SK-N-SH (cell line): ENCODE results near the gene FHOD3. TPM values are rescaled to one million over a fixed set of nuclear protein-coding genes. Genes with fewer than 3 reads are reported as not detected.

Source experiments
- CTCF ChIA-PET: fragments of 300-600, 350-600 bp; formaldehyde crosslinking; extraction: SDS; loops from one replicate; lab custom pipeline; 2021; lab: Yijun Ruan, JAX
- POLR2A ChIA-PET: fragments of 350-600 bp; sonication (Branson Sonifier 250); formaldehyde crosslinking; extraction: SDS; loops from one replicate; lab custom pipeline; 2020; ENCODE audit warnings: antibody characterized with exemption, inconsistent platforms; lab: Yijun Ruan, JAX
- DNase-seq: peaks from one replicate; pipeline ENCODE4 v3.0.0; 2012
- H2AFZ ChIP-seq: fragments of 200-600 bp; sonication (generic); 2 replicates; pipeline ENCODE4 v1.8.1; 2016; ENCODE audit warnings: antibody characterized with exemption, mild to moderate bottlenecking, low read depth
- H3F3A ChIP-seq: fragments of 200-600 bp; sonication (generic); replicated peaks from 2 replicates; pipeline ENCODE3; 2016; ENCODE audit warnings: antibody characterized with exemption, mild to moderate bottlenecking; ENCODE audit not compliant: insufficient read depth
- H3K27ac ChIP-seq, 2 experiments: fragments of 200-500 bp in 1 of 2; fragments of 200-600 bp in 1 of 2; sonication (Bioruptor generic) in 1 of 2; sonication (generic), shearing (Covaris generic) in 1 of 2; 2 replicates each; pipeline versions ENCODE4 v1.5.1 to v1.6.1; 2014 to 2016; ENCODE audit warnings: low read depth in 2 of 2, inconsistent platforms in 1 of 2, low read length in 1 of 2, mild to moderate bottlenecking in 1 of 2, mixed read lengths in 1 of 2
- H3K27me3 ChIP-seq: fragments of 200-600 bp; sonication (generic), shearing (Covaris generic); 2 replicates; pipeline ENCODE4 v1.6.1; 2016; ENCODE audit warnings: mixed run types; ENCODE audit not compliant: insufficient read depth
- H3K36me3 ChIP-seq, 2 experiments: fragments of 200-500 bp in 1 of 2; fragments of 200-600 bp in 1 of 2; sonication (Bioruptor generic) in 1 of 2; sonication (generic) in 1 of 2; replicated peaks in 1 of 2; 2 replicates each; pipeline versions ENCODE3 to v1.5.1; 2014 to 2016; ENCODE audit warnings: low read length in 1 of 2, mild to moderate bottlenecking in 1 of 2; ENCODE audit not compliant: insufficient read depth in 2 of 2, control insufficient read depth in 1 of 2
- H3K4me1 ChIP-seq, 2 experiments: fragments of 200-500 bp in 1 of 2; fragments of 200-600 bp in 1 of 2; sonication (Bioruptor generic) in 1 of 2; sonication (generic), shearing (Covaris generic) in 1 of 2; 2 replicates each; pipeline versions ENCODE4 v1.5.1 to v1.6.1; 2014 to 2016; ENCODE audit warnings: low read depth in 1 of 2, low read length in 1 of 2, mixed run types in 1 of 2; ENCODE audit not compliant: insufficient read depth in 2 of 2, control insufficient read depth in 1 of 2
- H3K4me2 ChIP-seq: fragments of 200-600 bp; sonication (generic), shearing (Covaris generic); 2 replicates; pipeline ENCODE4 v1.6.1; 2017; ENCODE audit warnings: mixed run types
- H3K4me3 ChIP-seq, 2 experiments: fragments of 200-500 bp in 1 of 2; fragments of 200-600 bp in 1 of 2; sonication (Bioruptor generic) in 1 of 2; sonication (generic), shearing (Covaris generic) in 1 of 2; 2 replicates each; pipeline versions ENCODE4 v1.5.1 to v1.8.1; 2014 to 2016; ENCODE audit warnings: low read depth in 2 of 2, inconsistent platforms in 1 of 2, low read length in 1 of 2, mild to moderate bottlenecking in 1 of 2, mixed read lengths in 1 of 2, moderate library complexity in 1 of 2
- H3K79me2 ChIP-seq: fragments of 200-600 bp; sonication (generic); 2 replicates; pipeline ENCODE4 v1.8.1; 2017; ENCODE audit warnings: mild to moderate bottlenecking; ENCODE audit not compliant: insufficient read depth
- H3K9ac ChIP-seq: fragments of 200-600 bp; sonication (generic); 2 replicates; pipeline ENCODE4 v1.6.1; 2017; ENCODE audit warnings: mixed run types
- H3K9me2 ChIP-seq: fragments of 200-600 bp; sonication (generic); 2 replicates; pipeline ENCODE4 v1.6.1; 2017; ENCODE audit warnings: mixed run types
- H3K9me3 ChIP-seq: fragments of 200-600 bp; sonication (generic); 2 replicates; pipeline ENCODE4 v1.6.1; 2017; ENCODE audit warnings: mixed run types, mild to moderate bottlenecking, moderate library complexity
- H4K20me1 ChIP-seq: fragments of 200-600 bp; sonication (generic); 2 replicates; pipeline ENCODE4 v1.6.1; 2017; ENCODE audit warnings: mild to moderate bottlenecking, mixed run types; ENCODE audit not compliant: insufficient read depth
- CHD2 ChIP-seq: fragments of 150-350 bp; IDR thresholded peaks from 2 replicates; pipeline ENCODE4 v1.6.1; 2018; ENCODE audit warnings: low read length; ENCODE audit not compliant: partially characterized antibody
- CTCF ChIP-seq: fragments of 200-600 bp; sonication (generic); IDR thresholded peaks from 2 replicates; pipeline ENCODE4 v1.6.1; 2017; ENCODE audit warnings: antibody characterized with exemption, mild to moderate bottlenecking, moderate library complexity
- ELF1 ChIP-seq: IDR thresholded peaks from 2 replicates; pipeline ENCODE4 v1.4.0; 2012
- EP300 ChIP-seq, 2 experiments: IDR thresholded peaks; 2 replicates each; pipeline versions ENCODE4 v1.4.0 to v1.6.1; 2012; ENCODE audit warnings: borderline replicate concordance in 1 of 2, low read depth in 1 of 2, low read length in 1 of 2
- EZH2phosphoT487 ChIP-seq: fragments of 200-600 bp; sonication (generic); IDR thresholded peaks from 2 replicates; pipeline ENCODE4 v1.6.1; 2017; ENCODE audit warnings: low read depth, mixed run types, mild to moderate bottlenecking, antibody characterized with exemption, moderate library complexity, borderline replicate concordance
- FOSL2 ChIP-seq: IDR thresholded peaks from 2 replicates; pipeline ENCODE4 v1.4.0; 2012; ENCODE audit warnings: low read depth, mild to moderate bottlenecking, moderate library complexity, borderline replicate concordance
- FOXJ3 ChIP-seq: sonication (generic); formaldehyde crosslinking; IDR thresholded peaks from 2 replicates; pipeline ENCODE4 v1.5.1; 2020; ENCODE audit warnings: mild to moderate bottlenecking, missing genetic modification reagents
- IRF3 ChIP-seq: fragments of 150-350 bp; IDR thresholded peaks from 2 replicates; pipeline ENCODE4 v1.6.1; 2016; ENCODE audit warnings: mild to moderate bottlenecking, low read depth, low read length
- MAX ChIP-seq: IDR thresholded peaks from 2 replicates; pipeline ENCODE4 v1.4.0; 2012; ENCODE audit warnings: low read depth
- MXI1 ChIP-seq: IDR thresholded peaks from 2 replicates; pipeline ENCODE4 v1.6.1; 2012; ENCODE audit warnings: mild to moderate bottlenecking, low read depth, low read length, improper control_type of control experiment
- NRF1 ChIP-seq: IDR thresholded peaks from 2 replicates; pipeline ENCODE4 v1.6.1; 2012; ENCODE audit warnings: low read depth, mild to moderate bottlenecking, low read length
- PBX3 ChIP-seq: IDR thresholded peaks from 2 replicates; pipeline ENCODE4; 2012
- RAD21 ChIP-seq: IDR thresholded peaks from 2 replicates; pipeline ENCODE4 v1.6.1; 2012; ENCODE audit warnings: mild to moderate bottlenecking, low read length
- SIN3A ChIP-seq: IDR thresholded peaks from 2 replicates; pipeline ENCODE4 v1.6.1; 2012; ENCODE audit warnings: low read depth, mild to moderate bottlenecking, low read length, moderate library complexity, borderline replicate concordance
- TAF1 ChIP-seq: IDR thresholded peaks from 2 replicates; pipeline ENCODE4 v1.6.1; 2012; ENCODE audit warnings: low read depth, mild to moderate bottlenecking, low read length, moderate library complexity, borderline replicate concordance
- TCF12 ChIP-seq: IDR thresholded peaks from 2 replicates; pipeline ENCODE4 v1.4.0; 2012
- TEAD4 ChIP-seq: IDR thresholded peaks from 2 replicates; pipeline ENCODE4 v1.4.0; 2012; ENCODE audit warnings: mild to moderate bottlenecking, borderline replicate concordance; ENCODE audit not compliant: insufficient read depth
- YY1 ChIP-seq: IDR thresholded peaks from 2 replicates; pipeline ENCODE4 v1.4.0; 2012; ENCODE audit warnings: low read depth, mild to moderate bottlenecking
- WGBS: methylation state at CpG from one replicate; pipeline ENCODE4 v1.1.6; 2017; ENCODE audit warnings: low lambda C conversion rate; 5-methylcytosine and 5-hydroxymethylcytosine counted together
- polyA plus RNA-seq, 3 experiments: library from polyadenylated mRNA; depleted of rRNA; stranded (reverse); fragments of >200 nt; gene quantifications; 2 replicates each; pipeline ENCODE4 v1.2.3, GENCODE V29; 2012
- TF ChIP-seq, protein P1 (sequence below): fragments of 150-350 bp; IDR thresholded peaks from 2 replicates; pipeline ENCODE4 v1.6.1; 2017; ENCODE audit warnings: antibody characterized with exemption, low read length, low read depth, borderline replicate concordance

Gene FHOD3
- polyA plus RNA-seq, 1 of the 3 experiments (the other 2 are of a cell fraction), result 10.9 TPM

DNA sequence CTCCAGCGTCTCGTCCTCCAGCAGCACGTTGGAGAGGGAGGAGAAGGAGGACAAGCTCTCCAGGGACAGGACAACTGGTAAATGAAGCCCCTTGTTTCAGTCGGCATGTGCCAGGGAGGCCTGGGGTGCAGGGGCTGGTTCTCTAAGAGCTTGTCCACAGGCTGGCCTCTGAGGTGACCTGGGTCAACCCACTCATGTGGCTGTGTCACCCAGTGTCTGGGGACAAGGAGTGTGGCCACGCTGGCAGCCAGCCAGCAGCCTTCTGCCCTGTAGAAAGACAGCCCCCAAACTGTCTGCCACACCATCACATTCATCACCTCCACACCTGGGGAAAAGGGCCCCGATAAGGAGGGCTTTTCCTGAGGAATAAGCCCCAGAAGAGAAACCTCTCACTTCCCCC lies 411.8 kb downstream of the FHOD3 start:
- no peaks in the 10 kb centered on the region for H3K9me3 ChIP-seq
- H3K27ac ChIP-seq, result no peak overlapping the region
- H3K9me2 ChIP-seq, result no peaks in the 10 kb centered on the region
- no peaks in the 10 kb centered on the region for H3K36me3 ChIP-seq
- peaks cover 0 to 22% of the 10 kb centered on the region in 2 experiments; a peak in 2 of 4 replicates for H3K4me1 ChIP-seq
- H4K20me1 ChIP-seq, result no peaks in the 10 kb centered on the region
- ChIA-PET CTCF (no interaction called here), POLR2A (no interaction called here)
- 89% methylated on average over 4 of the region's 6 CpGs for WGBS
- H3K4me2 ChIP-seq, result no peak overlapping the region
- no peaks in the 10 kb centered on the region for H3F3A ChIP-seq
- H3K9ac ChIP-seq, result no peak overlapping the region
- TF ChIP-seq, protein P1, sequence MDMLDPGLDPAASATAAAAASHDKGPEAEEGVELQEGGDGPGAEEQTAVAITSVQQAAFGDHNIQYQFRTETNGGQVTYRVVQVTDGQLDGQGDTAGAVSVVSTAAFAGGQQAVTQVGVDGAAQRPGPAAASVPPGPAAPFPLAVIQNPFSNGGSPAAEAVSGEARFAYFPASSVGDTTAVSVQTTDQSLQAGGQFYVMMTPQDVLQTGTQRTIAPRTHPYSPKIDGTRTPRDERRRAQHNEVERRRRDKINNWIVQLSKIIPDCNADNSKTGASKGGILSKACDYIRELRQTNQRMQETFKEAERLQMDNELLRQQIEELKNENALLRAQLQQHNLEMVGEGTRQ, result no peak
- TF ChIP-seq SIN3A (no peak), MXI1 (no peak), FOSL2 (no peak), FOXJ3 (CRISPR knock-in tag) (no peak), EZH2phosphoT487 (no peak), MAX (no peak), CTCF (no peak), YY1 (no peak), PBX3 (no peak), ELF1 (no peak), EP300 (IDR thresholded peaks at IDR 0.05; ENCODE audit: borderline replicate concordance in 1 of 2, low read depth in 1 of 2, low read length in 1 of 2) (no peak), RAD21 (no peak), TEAD4 (no peak), TCF12 (no peak), CHD2 (no peak), NRF1 (no peak), TAF1 (no peak), IRF3 (no peak)
- no peaks in the 10 kb centered on the region for H3K79me2 ChIP-seq
- no peak overlapping the region for H3K4me3 ChIP-seq
- H2AFZ ChIP-seq, result no peak overlapping the region
- no peak for DNase-seq
- H3K27me3 ChIP-seq, result no peaks in the 10 kb centered on the region
